HG03378 (cell line): ENCODE results near the gene SEMA3A.
"Not testable (repeated sequence)": the region's sequence is repeated elsewhere in the genome, so short reads cannot be mapped to it uniquely, and the experiment has no call there.

Experiments
- ATAC-seq: cut with Tn5 transposase; IDR thresholded peaks from one replicate; pipeline ENCODE4 v1.9.1; 2021; ENCODE audit warnings: mild to moderate bottlenecking, moderate library complexity; ENCODE audit not compliant: unreplicated experiment

Gene SEMA3A

DNA sequence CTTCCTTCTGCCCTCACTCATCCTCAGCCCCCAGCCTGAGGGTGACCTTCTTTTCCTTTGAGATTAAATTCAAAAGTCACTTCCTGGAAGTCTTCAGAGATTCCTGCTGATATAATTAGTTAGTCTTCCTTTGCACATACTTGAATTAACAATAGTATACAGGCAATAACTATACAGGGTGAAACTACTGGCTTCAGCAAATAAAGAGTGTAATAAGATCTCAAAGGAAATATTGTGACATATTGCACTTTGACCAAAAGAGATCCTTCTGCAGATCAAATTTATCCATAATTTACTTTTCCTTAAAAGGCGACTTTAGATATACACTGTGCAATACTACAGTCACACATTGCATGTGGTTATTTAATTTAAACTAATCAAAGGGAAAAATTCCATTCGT, 123.8 kb downstream of the SEMA3A start:
- ATAC-seq = no peak

DNA sequence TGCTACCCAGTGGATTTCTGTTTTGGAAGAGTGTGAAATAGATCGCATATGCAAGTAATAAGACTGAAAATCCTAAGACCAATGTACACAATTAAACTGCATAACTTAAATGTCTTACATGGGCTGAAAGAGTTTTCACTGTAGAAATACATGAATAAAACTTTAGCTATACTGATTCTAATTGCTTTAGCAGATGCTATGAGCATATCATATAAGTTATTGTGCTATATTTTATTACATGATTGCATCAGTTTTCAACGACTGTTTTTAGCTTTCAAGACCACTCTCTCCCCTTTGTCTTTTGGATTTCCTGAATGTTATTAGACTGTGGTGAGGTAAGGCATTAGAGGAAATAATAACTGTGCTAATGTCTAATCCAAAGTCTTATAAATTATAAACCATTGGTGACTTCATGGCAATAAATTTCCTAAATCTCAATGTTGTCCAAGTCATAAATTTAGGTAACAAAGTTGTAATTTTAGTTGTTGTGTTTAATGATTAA, 124.5 kb downstream of the SEMA3A start:
- no peak for ATAC-seq

GRCh38 chr7:84069033-84069432, 125.6 kb downstream of the SEMA3A start:
- ATAC-seq = no peak

DNA sequence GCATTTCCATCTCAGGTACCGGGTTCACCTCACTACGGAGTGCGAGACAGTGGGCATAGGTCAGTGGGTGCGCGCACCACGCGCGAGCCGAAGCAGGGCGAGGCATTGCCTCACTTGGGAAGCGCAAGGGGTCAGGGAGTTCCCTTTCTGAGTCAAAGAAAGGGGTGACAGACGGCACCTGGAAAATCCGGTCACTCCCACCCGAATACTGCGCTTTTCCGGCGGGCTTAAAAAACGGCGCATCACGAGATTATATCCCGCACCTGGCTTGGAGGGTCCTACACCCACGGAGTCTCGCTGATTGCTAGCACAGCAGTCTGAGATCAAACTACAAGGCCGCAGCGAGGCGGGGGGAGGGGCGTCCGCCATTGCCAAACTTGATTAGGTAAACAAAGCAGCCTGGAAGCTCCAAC, 132.1 kb downstream of the SEMA3A start:
- not testable (repeated sequence) for ATAC-seq

DNA sequence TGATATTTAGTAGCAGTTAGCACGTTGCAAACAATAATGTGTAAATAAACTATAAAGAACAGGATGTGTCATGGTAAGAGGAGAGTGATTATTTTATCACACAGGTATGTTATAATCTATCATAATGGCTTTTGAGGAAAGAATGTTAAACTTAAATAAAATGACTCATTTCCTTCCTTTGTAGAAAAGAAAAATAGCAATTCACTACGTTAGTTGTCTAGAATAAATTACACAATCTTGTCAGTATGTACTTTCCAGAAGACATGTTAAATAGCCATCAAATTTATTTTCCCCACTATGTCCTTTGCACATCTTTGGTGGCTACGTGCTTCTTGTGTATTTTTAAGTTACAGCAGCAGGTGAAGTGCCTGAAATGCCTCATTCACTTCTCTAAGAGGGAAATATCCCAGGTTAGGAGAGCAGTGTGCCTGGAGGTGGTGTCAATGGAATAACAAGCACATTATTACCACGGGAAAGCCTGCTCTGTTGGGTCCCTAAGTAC, 133.8 kb downstream of the SEMA3A start:
- no peak for ATAC-seq

- no peak for ATAC-seq
Measured at GRCh38 chr7:84060000-84060399, 134.6 kb downstream of the SEMA3A start.

GRCh38 chr7:84058311-84059076, 136.1 kb downstream of the SEMA3A start:
- ATAC-seq = no peak

- ATAC-seq = no peak
Measured at GRCh38 chr7:84057576-84057975, 137.0 kb downstream of the SEMA3A start.

DNA sequence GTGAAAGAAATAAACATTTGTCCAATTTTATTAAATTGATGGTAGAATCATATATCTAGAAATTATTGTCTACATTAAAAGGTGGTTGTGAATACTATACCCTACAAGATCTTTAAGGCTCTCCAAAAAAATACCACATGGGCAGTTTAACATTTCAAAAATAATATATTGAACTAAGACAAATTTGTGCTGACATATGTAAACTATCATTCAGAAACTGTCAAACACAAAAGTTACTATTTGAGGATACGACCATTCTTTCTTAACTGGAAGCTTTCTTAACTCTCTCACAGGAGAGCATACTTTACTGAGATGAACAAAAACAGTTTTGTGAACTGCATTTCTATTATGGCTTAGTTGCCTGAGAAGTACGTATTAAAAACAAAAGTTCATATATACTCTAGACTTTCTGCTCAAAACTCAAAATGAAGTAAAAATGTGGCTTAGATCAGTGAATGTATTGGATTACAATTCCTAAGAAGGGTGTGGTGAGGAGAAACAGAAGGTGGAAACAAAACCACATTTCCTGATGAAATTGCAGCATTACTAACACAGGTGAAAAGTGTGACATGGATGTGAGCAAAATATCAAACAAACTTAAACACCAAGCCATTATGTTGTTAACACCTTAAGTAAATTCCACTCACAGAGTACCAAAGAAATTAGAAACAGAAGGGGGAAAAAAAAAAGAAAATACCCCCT, 138.5 kb downstream of the SEMA3A start:
- no peak for ATAC-seq

- ATAC-seq = not testable (repeated sequence)
Measured at GRCh38 chr7:84055199-84055598, 139.4 kb downstream of the SEMA3A start.

- ATAC-seq = no peak
Measured at GRCh38 chr7:84049071-84049836, 145.3 kb downstream of the SEMA3A start.

DNA sequence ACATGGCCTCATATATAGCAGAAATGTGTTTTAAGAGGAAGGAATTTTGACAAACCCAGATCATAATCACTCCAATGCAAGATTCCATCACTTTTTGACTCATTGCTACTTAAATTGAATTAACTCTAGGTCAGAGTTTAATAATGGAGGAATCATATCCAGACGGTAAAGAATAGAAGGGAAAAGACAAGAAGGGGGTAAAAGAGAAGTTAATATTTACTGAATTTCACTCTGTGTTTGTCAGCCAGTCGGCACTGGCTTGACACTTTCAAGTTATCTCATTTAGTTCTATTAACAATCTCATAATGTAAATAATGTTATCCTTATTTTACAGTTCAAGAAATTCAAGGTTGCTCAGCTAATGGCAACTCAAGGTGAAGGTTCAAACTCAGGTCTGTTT, 147.5 kb downstream of the SEMA3A start:
- ATAC-seq = no peak

- no peak for ATAC-seq
Measured at GRCh38 chr7:84044834-84045233, 149.8 kb downstream of the SEMA3A start.

DNA sequence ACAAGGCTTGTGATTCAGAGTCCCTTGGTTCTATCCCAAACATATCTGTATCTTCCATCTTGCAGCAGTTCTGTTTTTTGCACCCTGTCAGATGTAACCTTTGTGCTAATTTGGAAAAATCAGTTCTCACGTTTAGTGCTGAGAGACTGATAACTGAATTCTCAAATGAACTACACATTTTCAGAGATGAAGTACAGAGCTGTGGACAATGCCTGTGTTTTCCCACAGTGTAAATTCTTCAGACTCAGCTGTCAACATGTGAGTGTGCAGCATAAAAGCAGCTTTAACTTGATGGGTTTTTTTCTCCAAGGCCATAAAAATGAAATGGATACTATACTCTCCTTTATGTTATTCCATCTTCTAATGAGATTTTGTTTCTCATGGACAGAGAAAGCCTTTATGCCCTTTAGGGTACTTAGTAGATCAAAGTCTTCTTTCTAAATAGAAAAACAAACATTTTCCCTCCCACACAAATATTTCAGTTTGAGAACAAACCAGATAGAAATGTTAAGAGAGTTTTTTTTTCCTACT, 150.9 kb downstream of the SEMA3A start:
- ATAC-seq = no peak

GRCh38 chr7:84042110-84042539, 152.5 kb downstream of the SEMA3A start:
- no peak for ATAC-seq

- ATAC-seq = no peak
Measured at GRCh38 chr7:84041649-84042048, 152.9 kb downstream of the SEMA3A start.

DNA sequence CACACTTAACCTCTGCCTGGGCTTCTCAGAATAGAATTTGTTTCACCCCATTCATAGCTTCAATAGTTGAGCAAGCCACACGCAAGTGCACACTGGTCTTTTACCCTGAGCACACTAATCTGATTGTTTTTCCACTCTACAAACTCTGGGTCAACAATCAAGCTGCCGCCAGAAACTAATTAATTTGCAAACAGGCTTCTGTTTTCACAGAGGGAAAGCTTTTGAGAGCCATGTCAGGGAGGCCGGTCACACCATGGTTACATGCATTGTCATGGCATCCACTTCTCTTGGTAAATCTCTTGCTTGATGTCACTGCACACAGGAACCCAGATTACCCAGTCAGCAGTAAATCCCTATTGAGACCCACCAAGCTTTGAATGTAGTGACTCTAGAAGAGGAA, 154.2 kb downstream of the SEMA3A start:
- no peak for ATAC-seq

GRCh38 chr7:84039432-84039831, 155.2 kb downstream of the SEMA3A start:
- no peak for ATAC-seq

DNA sequence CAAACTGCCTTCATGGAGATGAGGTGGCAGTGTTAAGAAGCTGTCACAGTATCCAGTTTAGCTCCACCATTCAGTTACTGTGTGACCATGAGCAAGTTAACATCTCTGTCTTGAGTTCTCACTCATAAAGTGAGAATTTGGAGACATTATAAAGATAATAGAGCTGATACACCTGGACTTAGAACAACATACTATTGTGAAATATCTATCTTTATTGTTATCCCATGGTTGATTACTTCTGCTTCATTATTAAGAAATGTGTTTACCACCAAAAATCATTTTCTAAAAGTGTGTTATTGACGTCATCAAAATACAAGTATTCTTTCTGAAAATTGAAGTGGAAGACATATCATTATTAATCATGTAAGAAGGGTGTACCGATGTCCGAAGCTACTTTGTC, 166.9 kb downstream of the SEMA3A start:
- ATAC-seq = no peak

- ATAC-seq = no peak
Measured at GRCh38 chr7:84025332-84025927, 169.2 kb downstream of the SEMA3A start.
